T47D (cell line): ENCODE measurements around the gene CRIP3.

Source experiments
- DNase-seq, 2 experiments: peaks; one replicate each; pipeline versions ENCODE4 v3.0.0 to v3.0.0-alpha.2; 2011 to 2012; ENCODE audit warnings: low read depth in 1 of 2, low spot score in 1 of 2
- JUND ChIP-seq: IDR thresholded peaks from 2 replicates; pipeline ENCODE4 v1.6.1; 2012; ENCODE audit warnings: low read depth
- in situ Hi-C: cut with HindIII; loops from 2 replicates; pipeline ENCODE4 v1.10.0; 2016; ENCODE audit warnings: low sequenced_read_pairs, low pct_unique_long_range_greater_than_20kb

The CRIP3 gene

GRCh38 chr6:43261198-43261597, 47.4 kb downstream of the CRIP3 start:
- in situ Hi-C loops = no loop called here
- TF ChIP-seq JUND = no peak
- no peak for DNase-seq

GRCh38 chr6:43260791-43261190, 47.8 kb downstream of the CRIP3 start:
- DNase-seq = no peak
- in situ Hi-C loops = no loop called here
- TF ChIP-seq JUND = no peak

- no peak for TF ChIP-seq JUND
- in situ Hi-C loops = no loop called here
- no peak for DNase-seq
These were observed 49.6 kb downstream of the CRIP3 start for GRCh38 chr6:43258807-43259686.

GRCh38 chr6:43258180-43258579, 50.4 kb downstream of the CRIP3 start:
- in situ Hi-C loops = no loop called here
- no peak for TF ChIP-seq JUND
- no peak for DNase-seq

- in situ Hi-C loops = no loop called here
- no peak for TF ChIP-seq JUND
- no peak for DNase-seq
These were observed 51.1 kb downstream of the CRIP3 start for GRCh38 chr6:43257367-43258145.

GRCh38 chr6:43256670-43257366, 51.8 kb downstream of the CRIP3 start:
- no peak for DNase-seq
- in situ Hi-C loops = no loop called here
- TF ChIP-seq JUND = no peak
